HG02970 (cell line): ENCODE measurements around the gene MCF2L2.
"Not testable (repeated sequence)": the region's sequence is repeated elsewhere in the genome, so short reads cannot be mapped to it uniquely, and the experiment has no call there.

Source experiments
- ATAC-seq: cut with Tn5 transposase; IDR thresholded peaks from one replicate; pipeline ENCODE4 v1.9.1; 2021; ENCODE audit warnings: mild to moderate bottlenecking, moderate library complexity, moderate number of reproducible peaks; ENCODE audit not compliant: unreplicated experiment, low FRiP score

Gene MCF2L2

GRCh38 chr3:183182073-183182472 is 246.3 kb downstream of the MCF2L2 start:
- no peak for ATAC-seq

GRCh38 chr3:183181606-183182005 is 246.8 kb downstream of the MCF2L2 start:
- ATAC-seq = no peak

DNA sequence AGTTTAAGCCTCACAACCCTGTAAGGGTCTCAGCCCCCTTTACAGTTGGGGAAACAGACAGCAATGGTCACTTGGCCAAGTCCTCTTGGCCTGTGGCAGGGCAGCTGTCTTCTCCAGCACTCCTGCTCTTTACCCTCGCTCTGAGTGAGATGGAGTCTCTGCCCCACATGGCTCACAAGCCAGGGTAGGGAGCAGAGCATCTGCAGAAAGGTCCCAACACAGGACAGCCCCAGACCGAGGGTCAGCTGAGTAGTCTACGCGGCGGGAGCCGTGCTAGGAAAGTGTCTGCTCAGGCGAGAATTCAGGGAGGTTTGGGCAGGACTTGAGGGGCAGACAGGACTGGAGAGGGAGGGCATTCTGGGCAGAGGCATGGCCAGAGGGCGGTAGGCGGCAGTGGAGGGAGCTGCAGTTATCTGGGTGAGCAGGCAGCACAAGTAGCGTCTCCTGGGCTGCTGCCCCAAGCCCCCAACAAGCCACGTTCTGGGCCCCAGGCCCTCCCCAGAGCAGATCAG is 247.6 kb downstream of the MCF2L2 start:
- ATAC-seq = no peak

- no peak for ATAC-seq
Measured at GRCh38 chr3:183180110-183180783, 248.2 kb downstream of the MCF2L2 start.

DNA sequence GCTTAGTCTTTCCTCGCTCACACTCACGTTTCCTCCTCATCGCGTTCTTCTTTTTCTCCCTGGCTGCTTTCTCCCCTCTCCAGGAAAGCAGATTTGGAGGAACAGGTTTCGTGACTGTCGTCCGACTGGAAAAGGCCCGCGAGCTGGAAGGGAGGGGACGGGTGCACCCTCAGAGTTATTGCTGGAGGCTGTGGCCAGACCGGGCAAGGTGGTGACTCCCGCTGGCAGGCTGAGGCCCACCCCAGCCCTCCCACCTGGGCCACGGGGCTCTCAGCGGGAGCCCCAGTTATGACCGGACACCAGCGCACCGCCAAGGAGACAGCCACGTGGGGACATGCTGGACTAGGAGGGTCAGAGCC is 248.9 kb downstream of the MCF2L2 start:
- not testable (repeated sequence) for ATAC-seq

- no peak for ATAC-seq
Measured at GRCh38 chr3:183178833-183179549, 249.4 kb downstream of the MCF2L2 start.

DNA sequence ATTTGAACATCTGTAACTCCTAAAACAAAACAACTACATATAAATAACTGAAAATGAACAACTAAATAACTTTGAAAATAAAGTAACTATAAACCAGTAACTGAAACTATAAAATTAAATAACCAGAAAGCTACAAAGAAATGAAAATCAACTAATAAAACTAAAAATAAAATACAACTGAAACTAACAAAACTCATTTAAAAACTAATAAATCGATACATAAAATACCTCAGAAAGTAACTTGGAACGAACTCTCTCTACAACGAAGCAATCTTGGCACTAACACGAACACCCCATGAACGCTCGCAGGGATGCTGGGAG is 249.9 kb downstream of the MCF2L2 start:
- ATAC-seq = no peak

DNA sequence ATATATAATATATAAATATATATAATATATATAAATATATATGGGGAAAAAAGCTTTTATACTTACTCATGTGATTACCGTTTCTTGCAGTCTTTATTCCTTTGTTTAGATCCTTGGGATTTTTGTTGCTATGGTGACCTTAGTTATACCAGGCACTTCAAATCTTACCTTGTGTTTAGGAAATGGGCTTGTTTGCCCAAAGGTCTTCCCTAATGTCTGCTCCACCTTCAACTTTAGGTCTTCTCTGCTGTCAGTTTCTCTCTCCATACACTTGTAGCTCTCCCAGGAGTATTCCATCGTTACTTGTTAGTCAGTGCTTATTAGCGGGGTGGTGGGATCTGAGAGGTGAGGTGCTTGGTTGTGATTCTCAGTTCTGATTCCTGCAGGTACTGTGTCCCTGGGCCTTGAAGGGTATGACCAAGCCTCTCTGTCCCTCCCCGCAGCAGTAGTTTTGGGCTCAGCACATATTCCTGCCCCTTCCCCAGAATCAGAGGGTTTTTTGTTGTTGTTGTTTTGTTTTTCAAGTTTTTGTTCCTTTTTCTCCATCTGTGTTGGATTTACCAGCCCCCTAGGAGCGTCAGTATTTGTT is 256.3 kb downstream of the MCF2L2 start:
- no peak for ATAC-seq

- not testable (repeated sequence) for ATAC-seq
Measured at GRCh38 chr3:183167975-183168374, 260.4 kb downstream of the MCF2L2 start.

DNA sequence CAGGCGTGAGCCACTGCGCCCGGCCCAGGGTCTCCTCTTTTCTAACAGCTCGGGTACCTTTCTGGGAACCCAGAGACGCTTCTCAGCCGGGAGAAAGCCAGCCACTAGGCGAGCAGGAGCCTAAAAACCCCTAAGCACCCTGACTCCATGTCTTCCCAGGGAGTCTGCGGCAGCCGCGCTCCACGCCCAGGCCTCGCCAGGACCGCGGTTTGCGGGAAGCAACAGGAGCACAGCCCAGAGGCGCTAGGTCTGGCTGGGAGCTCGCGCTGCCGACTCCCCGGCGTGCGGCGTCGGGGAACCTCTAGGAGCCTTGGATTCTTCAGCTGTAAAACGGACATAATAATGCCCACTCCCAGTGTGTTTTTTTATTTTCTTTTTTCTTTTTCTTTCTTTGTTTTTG is 264.9 kb downstream of the MCF2L2 start:
- no peak for ATAC-seq

- peak; percentile 46 for ATAC-seq
Measured at GRCh38 chr3:183161552-183162336, 266.7 kb downstream of the MCF2L2 start.

DNA sequence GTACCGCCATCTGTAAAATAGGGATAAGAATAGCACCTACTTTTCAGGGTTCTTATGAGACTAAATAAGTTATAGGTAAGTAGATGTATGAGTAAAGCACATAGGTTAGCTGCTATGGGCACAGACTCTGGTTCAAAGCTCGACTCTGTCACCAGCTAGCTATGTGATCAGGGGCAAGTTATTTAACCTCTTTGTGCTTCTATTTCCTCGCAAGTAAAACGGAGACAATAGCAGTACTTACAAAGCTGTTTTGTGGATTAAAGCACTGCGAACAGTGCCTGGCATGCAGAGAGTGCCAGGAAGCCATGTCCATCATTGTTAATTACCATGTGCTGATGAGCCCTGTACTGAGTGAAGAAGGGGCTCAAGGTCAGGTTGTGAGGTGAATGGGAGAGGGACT is 267.8 kb downstream of the MCF2L2 start:
- ATAC-seq = no peak

- ATAC-seq = no peak
Measured at GRCh38 chr3:183159333-183159732, 269.1 kb downstream of the MCF2L2 start.

- ATAC-seq = peak; percentile 61
Measured at GRCh38 chr3:183158551-183159006, 269.8 kb downstream of the MCF2L2 start.

- peak; percentile 13 for ATAC-seq
Measured at GRCh38 chr3:183158113-183158512, 270.3 kb downstream of the MCF2L2 start.

- no peak for ATAC-seq
Measured at GRCh38 chr3:183156266-183156665, 272.2 kb downstream of the MCF2L2 start.

- ATAC-seq = no peak
Measured at GRCh38 chr3:183155499-183155898, 272.9 kb downstream of the MCF2L2 start.

GRCh38 chr3:183153210-183153950 is 275.0 kb downstream of the MCF2L2 start:
- no peak for ATAC-seq

GRCh38 chr3:183151821-183152351 is 276.5 kb downstream of the MCF2L2 start:
- ATAC-seq = no peak

GRCh38 chr3:183151086-183151485 is 277.3 kb downstream of the MCF2L2 start:
- ATAC-seq = no peak
